Endothelial cell of umbilical vein (primary cell): Measurements from ENCODE around the gene FRYL. TPM values are rescaled to one million over a fixed set of nuclear protein-coding genes. Genes with fewer than 3 reads are reported as not detected.

Experiments used
- BruUV-seq: library from RNA; stranded (reverse); fragments of 400-500 nt; replicated peaks from 2 replicates; lab custom pipeline; 2021; lab: Mats Ljungman, UMichigan
- CTCF ChIA-PET: fragments of 300-600, 350-600 bp; sonication (Branson Sonifier 250); formaldehyde crosslinking; loops from one replicate; lab custom pipeline; 2021; ENCODE audit warnings: antibody characterized with exemption, inconsistent platforms; lab: Charles Lee
- POLR2A ChIA-PET: fragments of 300-600, 350-600 bp; sonication (Branson Sonifier 250); formaldehyde crosslinking; loops from one replicate; lab custom pipeline; 2021; ENCODE audit warnings: antibody characterized with exemption, inconsistent platforms; lab: Charles Lee
- DNase-seq: peaks from one replicate; pipeline ENCODE4 v3.0.0-alpha.2; 2011; ENCODE audit warnings: low read depth, low spot score
- FAIRE-seq: peaks from 2 replicates; lab custom pipeline; 2011; peaks lifted over from hg19 to GRCh38; lab: Jason Lieb, UNC
- H2AFZ ChIP-seq: 2 replicates; pipeline ENCODE4 v1.6.0; 2012; ENCODE audit warnings: low read depth, low read length, control low read depth, inconsistent platforms
- H3K27ac ChIP-seq: 2 replicates; pipeline ENCODE4 v1.5.1; 2011; ENCODE audit warnings: low read depth, mild to moderate bottlenecking, control low read depth, low read length, moderate library complexity; ENCODE audit not compliant: insufficient read depth
- H3K27me3 ChIP-seq, 2 experiments: 2 replicates each; pipeline versions ENCODE4 v1.6.0 to v1.6.1; 2011; ENCODE audit warnings: low read length in 2 of 2, mixed read lengths in 1 of 2; ENCODE audit not compliant: control insufficient read depth in 2 of 2, insufficient read depth in 2 of 2
- H3K36me3 ChIP-seq, 2 experiments: 2 replicates in 1 of 2; 3 replicates in 1 of 2; pipeline ENCODE4 v1.5.1; 2011; ENCODE audit warnings: low read length in 2 of 2, mild to moderate bottlenecking in 1 of 2, moderate library complexity in 1 of 2; ENCODE audit not compliant: control insufficient read depth in 2 of 2, insufficient read depth in 2 of 2; ENCODE audit errors: extremely low read depth in 1 of 2
- H3K4me1 ChIP-seq: 3 replicates; pipeline ENCODE4 v1.5.1; 2011; ENCODE audit warnings: mild to moderate bottlenecking, low read length; ENCODE audit not compliant: control insufficient read depth, insufficient read depth; ENCODE audit errors: extremely low read depth
- H3K4me2 ChIP-seq: 2 replicates; pipeline ENCODE4 v1.6.1; 2011; ENCODE audit warnings: low read length, control low read depth, mixed read lengths; ENCODE audit not compliant: insufficient read depth
- H3K4me3 ChIP-seq, 3 experiments: fragments of 200-600 bp in 1 of 3; sonication (generic), shearing (Covaris generic) in 1 of 3; replicated peaks in 1 of 3; 2 replicates each; pipeline ENCODE4 v1.5.1; 2011 to 2016; ENCODE audit warnings: control low read depth in 3 of 3, low read length in 3 of 3, mild to moderate bottlenecking in 2 of 3, inconsistent platforms in 1 of 3, low read depth in 1 of 3, moderate library complexity in 1 of 3; ENCODE audit not compliant: insufficient read depth in 1 of 3
- H3K79me2 ChIP-seq: 2 replicates; pipeline ENCODE4 v1.6.0; 2012; ENCODE audit warnings: low read length, inconsistent platforms; ENCODE audit not compliant: control insufficient read depth, insufficient read depth
- H3K9ac ChIP-seq: replicated peaks from 2 replicates; pipeline ENCODE3; 2011; ENCODE audit warnings: low read length, control low read depth; ENCODE audit not compliant: insufficient read depth; ENCODE audit errors: extremely low read depth
- H3K9me1 ChIP-seq: replicated peaks from 3 replicates; pipeline ENCODE4 v1.6.0; 2011; ENCODE audit warnings: mild to moderate bottlenecking, low read length; ENCODE audit not compliant: control insufficient read depth, insufficient read depth; ENCODE audit errors: extremely low read depth
- H3K9me3 ChIP-seq: replicated peaks from 2 replicates; pipeline ENCODE4 v1.5.1; 2012; ENCODE audit warnings: low read length, inconsistent platforms; ENCODE audit not compliant: control insufficient read depth, insufficient read depth
- H4K20me1 ChIP-seq: replicated peaks from 2 replicates; pipeline ENCODE3; 2011; ENCODE audit warnings: mild to moderate bottlenecking, low read length; ENCODE audit not compliant: control insufficient read depth, insufficient read depth; ENCODE audit errors: extremely low read depth
- CTCF ChIP-seq, 2 donors: IDR thresholded peaks; 1 replicate in 1 of 2; 2 replicates in 1 of 2; pipeline ENCODE4 v1.5.1; 2011; ENCODE audit warnings: low read length in 2 of 2, mild to moderate bottlenecking in 2 of 2, moderate library complexity in 2 of 2, control low read depth in 1 of 2, inconsistent platforms in 1 of 2, low read depth in 1 of 2; ENCODE audit not compliant: insufficient read depth in 1 of 2; ENCODE audit errors: extremely low read depth in 1 of 2
- FOS ChIP-seq: IDR thresholded peaks from 2 replicates; pipeline ENCODE4 v1.6.1; 2011; ENCODE audit warnings: mild to moderate bottlenecking, low read length, moderate library complexity, borderline replicate concordance; ENCODE audit not compliant: insufficient read depth
- GATA2 ChIP-seq: IDR thresholded peaks from 2 replicates; pipeline ENCODE4 v1.7.0; 2011; ENCODE audit warnings: low read depth, mild to moderate bottlenecking, moderate library complexity, mixed read lengths, low read length; ENCODE audit not compliant: insufficient read length, insufficient read depth
- JUN ChIP-seq: IDR thresholded peaks from 2 replicates; pipeline ENCODE4 v1.6.1; 2011; ENCODE audit warnings: borderline replicate concordance, low read depth; ENCODE audit not compliant: insufficient read length, insufficient read depth
- MAX ChIP-seq: IDR thresholded peaks from 2 replicates; pipeline ENCODE4 v1.6.1; 2011; ENCODE audit not compliant: insufficient read depth, insufficient read length
- MYC ChIP-seq: IDR thresholded peaks from one replicate; pipeline ENCODE4 v1.6.1; 2011; ENCODE audit warnings: mild to moderate bottlenecking, low read depth, low read length
- POLR2AphosphoS5 ChIP-seq: IDR thresholded peaks from 2 replicates; pipeline ENCODE4 v1.6.1; 2012; ENCODE audit warnings: low read depth, mild to moderate bottlenecking, control low read depth, low read length, moderate library complexity; ENCODE audit not compliant: insufficient read depth
- dilution Hi-C: fragments of 300-500 bp; cut with MboI; formaldehyde crosslinking; loops from one replicate; pipeline ENCODE4 v1.15.0; 2019; ENCODE audit warnings: low sequenced_read_pairs; ENCODE audit not compliant: extremely low pct_ligation_motif_present
- intact Hi-C: fragments of 100-400 bp; cut with micrococcal nuclease; formaldehyde crosslinking; loops from one replicate; pipeline ENCODE4 v1.10.0; 2022
- polyA plus RNA-seq, 4 experiments: library from polyadenylated mRNA; depleted of rRNA in 3 of 4; stranded (reverse) in 3 of 4; unstranded in 1 of 4; fragments of >200 nt; gene quantifications; 2 replicates each; pipeline versions ENCODE4 v1.2.1 to v1.2.3, GENCODE V29; 2011 to 2012; ENCODE audit warnings: missing spikeins in 1 of 4
- total RNA-seq: library from RNA; stranded (reverse); gene quantifications from 2 replicates; pipeline ENCODE4 v1.2.3, GENCODE V29; 2021

FRYL gene
- total and polyA plus RNA-seq, 2 donors (not counting 3 experiments of a cell fraction or from before 2014, with no cell fraction given) = 17.0 to 84.9 TPM

- dilution Hi-C loops = no loop called here
Observed at GRCh38 chr4:48796927-48797679, 17.0 kb upstream of the FRYL start.

GRCh38 chr4:48796191-48796926 is 16.3 kb upstream of the FRYL start:
- no peak overlapping the region for H3K9ac ChIP-seq
- BruUV-seq = no TSS peak
- no peak overlapping the region for H3K4me3 ChIP-seq
- no peaks in the 10 kb centered on the region for H4K20me1 ChIP-seq
- no peaks in the 10 kb centered on the region for H3K9me1 ChIP-seq
- peaks cover 8% of the 10 kb centered on the region for H3K4me1 ChIP-seq
- TF ChIP-seq JUN (no peak), MAX (no peak), CTCF (IDR thresholded peaks at IDR 0.05; ENCODE audit: extremely low read depth in 1 of 2, insufficient read depth in 1 of 2, low read depth in 1 of 2, low read length in 2 of 2) (no peak), GATA2 (no peak), MYC (no peak), FOS (no peak)
- no peaks in the 10 kb centered on the region for H3K27me3 ChIP-seq
- FAIRE-seq (no peak), DNase-seq (no peak)
- H3K9me3 ChIP-seq = no peaks in the 10 kb centered on the region
- H2AFZ ChIP-seq = no peak overlapping the region
- dilution Hi-C loops = no loop called here
- H3K27ac ChIP-seq = no peak overlapping the region
- H3K4me2 ChIP-seq = no peak overlapping the region
- POLR2A ChIA-PET = no interaction called here
- intact Hi-C loops = no loop called here
- no peaks in the 10 kb centered on the region for H3K79me2 ChIP-seq
- CTCF ChIA-PET = no interaction called here
- H3K36me3 ChIP-seq = no peaks in the 10 kb centered on the region

More at GRCh38 chr4:48796927-48797679, 17.0 kb upstream of the FRYL start:
- no peak for TF ChIP-seq POLR2AphosphoS5
- TF ChIP-seq MAX = no peak
- Histone ChIP-seq H3K9ac (no peak overlapping the region), H3K4me3 (no peak overlapping the region), H3K79me2 (no peaks in the 10 kb centered on the region), H3K9me3 (no peaks in the 10 kb centered on the region), H3K27ac (no peak overlapping the region), H3K4me2 (no peak overlapping the region), H4K20me1 (no peaks in the 10 kb centered on the region), H3K36me3 (no peaks in the 10 kb centered on the region), H2AFZ (no peak overlapping the region), H3K4me1 (peaks cover 16% of the 10 kb centered on the region), H3K27me3 (no peaks in the 10 kb centered on the region), H3K9me1 (no peaks in the 10 kb centered on the region)
- no peak for FAIRE-seq
- intact Hi-C loops = no loop called here
- ChIA-PET POLR2A (no interaction called here), CTCF (interaction anchor here (1.3 kb wide), 1 partner anchor 218 kb away, joined by 5 read pairs; no protein-coding TSS in a partner anchor)
- DNase-seq = no peak
- no TSS peak for BruUV-seq
